Endothelial cell of umbilical vein (primary cell): ENCODE measurements around the gene SLC12A1. TPM values are rescaled to one million over a fixed set of nuclear protein-coding genes. Genes with fewer than 3 reads are reported as not detected.

ENCODE experiments used
- BruUV-seq: library from RNA; stranded (reverse); fragments of 400-500 nt; replicated peaks from 2 replicates; lab custom pipeline; 2021; lab: Mats Ljungman, UMichigan
- CTCF ChIA-PET: fragments of 300-600, 350-600 bp; sonication (Branson Sonifier 250); formaldehyde crosslinking; loops from one replicate; lab custom pipeline; 2021; ENCODE audit warnings: antibody characterized with exemption, inconsistent platforms; lab: Charles Lee
- POLR2A ChIA-PET: fragments of 300-600, 350-600 bp; sonication (Branson Sonifier 250); formaldehyde crosslinking; loops from one replicate; lab custom pipeline; 2021; ENCODE audit warnings: antibody characterized with exemption, inconsistent platforms; lab: Charles Lee
- DNase-seq: peaks from one replicate; pipeline ENCODE4 v3.0.0-alpha.2; 2011; ENCODE audit warnings: low read depth, low spot score
- FAIRE-seq: peaks from 2 replicates; lab custom pipeline; 2011; peaks lifted over from hg19 to GRCh38; lab: Jason Lieb, UNC
- H2AFZ ChIP-seq: 2 replicates; pipeline ENCODE4 v1.6.0; 2012; ENCODE audit warnings: low read depth, low read length, control low read depth, inconsistent platforms
- H3K27ac ChIP-seq: 2 replicates; pipeline ENCODE4 v1.5.1; 2011; ENCODE audit warnings: low read depth, mild to moderate bottlenecking, control low read depth, low read length, moderate library complexity; ENCODE audit not compliant: insufficient read depth
- H3K27me3 ChIP-seq, 2 experiments: 2 replicates each; pipeline versions ENCODE4 v1.6.0 to v1.6.1; 2011; ENCODE audit warnings: low read length in 2 of 2, mixed read lengths in 1 of 2; ENCODE audit not compliant: control insufficient read depth in 2 of 2, insufficient read depth in 2 of 2
- H3K36me3 ChIP-seq, 2 experiments: 2 replicates in 1 of 2; 3 replicates in 1 of 2; pipeline ENCODE4 v1.5.1; 2011; ENCODE audit warnings: low read length in 2 of 2, mild to moderate bottlenecking in 1 of 2, moderate library complexity in 1 of 2; ENCODE audit not compliant: control insufficient read depth in 2 of 2, insufficient read depth in 2 of 2; ENCODE audit errors: extremely low read depth in 1 of 2
- H3K4me1 ChIP-seq: 3 replicates; pipeline ENCODE4 v1.5.1; 2011; ENCODE audit warnings: mild to moderate bottlenecking, low read length; ENCODE audit not compliant: control insufficient read depth, insufficient read depth; ENCODE audit errors: extremely low read depth
- H3K4me2 ChIP-seq: 2 replicates; pipeline ENCODE4 v1.6.1; 2011; ENCODE audit warnings: low read length, control low read depth, mixed read lengths; ENCODE audit not compliant: insufficient read depth
- H3K4me3 ChIP-seq, 3 experiments: fragments of 200-600 bp in 1 of 3; sonication (generic), shearing (Covaris generic) in 1 of 3; replicated peaks in 1 of 3; 2 replicates each; pipeline ENCODE4 v1.5.1; 2011 to 2016; ENCODE audit warnings: control low read depth in 3 of 3, low read length in 3 of 3, mild to moderate bottlenecking in 2 of 3, inconsistent platforms in 1 of 3, low read depth in 1 of 3, moderate library complexity in 1 of 3; ENCODE audit not compliant: insufficient read depth in 1 of 3
- H3K79me2 ChIP-seq: 2 replicates; pipeline ENCODE4 v1.6.0; 2012; ENCODE audit warnings: low read length, inconsistent platforms; ENCODE audit not compliant: control insufficient read depth, insufficient read depth
- H3K9ac ChIP-seq: replicated peaks from 2 replicates; pipeline ENCODE3; 2011; ENCODE audit warnings: low read length, control low read depth; ENCODE audit not compliant: insufficient read depth; ENCODE audit errors: extremely low read depth
- H3K9me1 ChIP-seq: replicated peaks from 3 replicates; pipeline ENCODE4 v1.6.0; 2011; ENCODE audit warnings: mild to moderate bottlenecking, low read length; ENCODE audit not compliant: control insufficient read depth, insufficient read depth; ENCODE audit errors: extremely low read depth
- H3K9me3 ChIP-seq: replicated peaks from 2 replicates; pipeline ENCODE4 v1.5.1; 2012; ENCODE audit warnings: low read length, inconsistent platforms; ENCODE audit not compliant: control insufficient read depth, insufficient read depth
- H4K20me1 ChIP-seq: replicated peaks from 2 replicates; pipeline ENCODE3; 2011; ENCODE audit warnings: mild to moderate bottlenecking, low read length; ENCODE audit not compliant: control insufficient read depth, insufficient read depth; ENCODE audit errors: extremely low read depth
- EZH2 ChIP-seq: IDR thresholded peaks from 2 replicates; pipeline ENCODE4 v1.6.1; 2012; ENCODE audit warnings: borderline replicate concordance, low read depth, mild to moderate bottlenecking, moderate library complexity, low read length, inconsistent platforms; ENCODE audit not compliant: severe bottlenecking
- FOS ChIP-seq: IDR thresholded peaks from 2 replicates; pipeline ENCODE4 v1.6.1; 2011; ENCODE audit warnings: mild to moderate bottlenecking, low read length, moderate library complexity, borderline replicate concordance; ENCODE audit not compliant: insufficient read depth
- GATA2 ChIP-seq: IDR thresholded peaks from 2 replicates; pipeline ENCODE4 v1.7.0; 2011; ENCODE audit warnings: low read depth, mild to moderate bottlenecking, moderate library complexity, mixed read lengths, low read length; ENCODE audit not compliant: insufficient read length, insufficient read depth
- JUN ChIP-seq: IDR thresholded peaks from 2 replicates; pipeline ENCODE4 v1.6.1; 2011; ENCODE audit warnings: borderline replicate concordance, low read depth; ENCODE audit not compliant: insufficient read length, insufficient read depth
- MYC ChIP-seq: IDR thresholded peaks from one replicate; pipeline ENCODE4 v1.6.1; 2011; ENCODE audit warnings: mild to moderate bottlenecking, low read depth, low read length
- POLR2A ChIP-seq: IDR thresholded peaks from 2 replicates; pipeline ENCODE4 v1.6.1; 2012; ENCODE audit warnings: low read depth, mild to moderate bottlenecking, control low read depth, low read length
- POLR2AphosphoS5 ChIP-seq: IDR thresholded peaks from 2 replicates; pipeline ENCODE4 v1.6.1; 2012; ENCODE audit warnings: low read depth, mild to moderate bottlenecking, control low read depth, low read length, moderate library complexity; ENCODE audit not compliant: insufficient read depth
- dilution Hi-C: fragments of 300-500 bp; cut with MboI; formaldehyde crosslinking; loops from one replicate; pipeline ENCODE4 v1.15.0; 2019; ENCODE audit warnings: low sequenced_read_pairs; ENCODE audit not compliant: extremely low pct_ligation_motif_present
- intact Hi-C: fragments of 100-400 bp; cut with micrococcal nuclease; formaldehyde crosslinking; loops from one replicate; pipeline ENCODE4 v1.10.0; 2022
- polyA plus RNA-seq, 4 experiments: library from polyadenylated mRNA; depleted of rRNA in 3 of 4; stranded (reverse) in 3 of 4; unstranded in 1 of 4; fragments of >200 nt; gene quantifications; 2 replicates each; pipeline versions ENCODE4 v1.2.1 to v1.2.3, GENCODE V29; 2011 to 2012; ENCODE audit warnings: missing spikeins in 1 of 4
- total RNA-seq: library from RNA; stranded (reverse); gene quantifications from 2 replicates; pipeline ENCODE4 v1.2.3, GENCODE V29; 2021
- TF ChIP-seq, protein P1 (sequence below): IDR thresholded peaks from 2 replicates; pipeline ENCODE4 v1.6.1; 2011; ENCODE audit not compliant: insufficient read depth, insufficient read length
- TF ChIP-seq, protein P2 (sequence below), 2 donors: IDR thresholded peaks; 1 replicate in 1 of 2; 2 replicates in 1 of 2; pipeline ENCODE4 v1.5.1; 2011; ENCODE audit warnings: low read length in 2 of 2, mild to moderate bottlenecking in 2 of 2, moderate library complexity in 2 of 2, control low read depth in 1 of 2, inconsistent platforms in 1 of 2, low read depth in 1 of 2; ENCODE audit not compliant: insufficient read depth in 1 of 2; ENCODE audit errors: extremely low read depth in 1 of 2

Gene SLC12A1
- total and polyA plus RNA-seq, 2 donors (not counting 3 experiments of a cell fraction or from before 2014, with no cell fraction given) = not detected

GRCh38 chr15:48334260-48334659, 128.2 kb downstream of the SLC12A1 start:
- BruUV-seq = no TSS peak
- peaks cover 21% of the 10 kb centered on the region for H3K4me1 ChIP-seq
- peaks cover 14% of the 10 kb centered on the region for H3K79me2 ChIP-seq
- H3K27ac ChIP-seq = no peak overlapping the region
- peaks cover 2 to 11% of the 10 kb centered on the region in 2 experiments for H3K36me3 ChIP-seq
- H3K4me2 ChIP-seq = no peak overlapping the region
- H3K9ac ChIP-seq = no peak overlapping the region
- H3K27me3 ChIP-seq = no peaks in the 10 kb centered on the region
- no peaks in the 10 kb centered on the region for H3K9me3 ChIP-seq
- no peaks in the 10 kb centered on the region for H4K20me1 ChIP-seq
- dilution Hi-C loops = no loop called here
- no peak overlapping the region for H2AFZ ChIP-seq
- TF ChIP-seq POLR2A (no peak), GATA2 (no peak), POLR2AphosphoS5 (no peak), JUN (no peak), FOS (no peak), EZH2 (no peak), MYC (no peak)
- TF ChIP-seq, protein P1, sequence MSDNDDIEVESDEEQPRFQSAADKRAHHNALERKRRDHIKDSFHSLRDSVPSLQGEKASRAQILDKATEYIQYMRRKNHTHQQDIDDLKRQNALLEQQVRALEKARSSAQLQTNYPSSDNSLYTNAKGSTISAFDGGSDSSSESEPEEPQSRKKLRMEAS = no peak
- TF ChIP-seq, protein P2, sequence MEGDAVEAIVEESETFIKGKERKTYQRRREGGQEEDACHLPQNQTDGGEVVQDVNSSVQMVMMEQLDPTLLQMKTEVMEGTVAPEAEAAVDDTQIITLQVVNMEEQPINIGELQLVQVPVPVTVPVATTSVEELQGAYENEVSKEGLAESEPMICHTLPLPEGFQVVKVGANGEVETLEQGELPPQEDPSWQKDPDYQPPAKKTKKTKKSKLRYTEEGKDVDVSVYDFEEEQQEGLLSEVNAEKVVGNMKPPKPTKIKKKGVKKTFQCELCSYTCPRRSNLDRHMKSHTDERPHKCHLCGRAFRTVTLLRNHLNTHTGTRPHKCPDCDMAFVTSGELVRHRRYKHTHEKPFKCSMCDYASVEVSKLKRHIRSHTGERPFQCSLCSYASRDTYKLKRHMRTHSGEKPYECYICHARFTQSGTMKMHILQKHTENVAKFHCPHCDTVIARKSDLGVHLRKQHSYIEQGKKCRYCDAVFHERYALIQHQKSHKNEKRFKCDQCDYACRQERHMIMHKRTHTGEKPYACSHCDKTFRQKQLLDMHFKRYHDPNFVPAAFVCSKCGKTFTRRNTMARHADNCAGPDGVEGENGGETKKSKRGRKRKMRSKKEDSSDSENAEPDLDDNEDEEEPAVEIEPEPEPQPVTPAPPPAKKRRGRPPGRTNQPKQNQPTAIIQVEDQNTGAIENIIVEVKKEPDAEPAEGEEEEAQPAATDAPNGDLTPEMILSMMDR (IDR thresholded peaks at IDR 0.05; ENCODE audit: extremely low read depth in 1 of 2, insufficient read depth in 1 of 2, low read depth in 1 of 2, low read length in 2 of 2) = no peak
- intact Hi-C loops = loop anchor here (5.0 kb wide), 1 partner anchor 823 kb away; the partner anchor contains the start of gene COPS2
- POLR2A ChIA-PET = no interaction called here
- CTCF ChIA-PET = interaction anchor here (1.8 to 3.6 kb wide), 2 partner anchors 18 to 528 kb away, joined by 4 to 32 read pairs; no protein-coding TSS in a partner anchor
- FAIRE-seq (no peak), DNase-seq (no peak)
- no peak overlapping the region for H3K4me3 ChIP-seq
- H3K9me1 ChIP-seq = no peaks in the 10 kb centered on the region
